A673 (cell line): ENCODE data around the gene HELZ. TPM values are rescaled to one million over a fixed set of nuclear protein-coding genes. Genes with fewer than 3 reads are reported as not detected.
A peak's percentile ranks its signal among the peaks of the same experiment; 100 is the strongest.

Experiments used
- BruUV-seq: library from RNA; stranded (reverse); fragments of 400-500 nt; replicated peaks from 2 replicates; lab custom pipeline; 2021; lab: Mats Ljungman, UMichigan
- CTCF ChIA-PET: fragments of 300-600 bp; sonication (Branson Sonifier 250); formaldehyde crosslinking; loops from one replicate; lab custom pipeline; 2022; ENCODE audit warnings: antibody characterized with exemption; lab: Charles Lee
- POLR2A ChIA-PET: fragments of 300-600 bp; sonication (Branson Sonifier 250); formaldehyde crosslinking; loops from one replicate; lab custom pipeline; 2022; ENCODE audit warnings: antibody characterized with exemption; ENCODE audit not compliant: low non-redundant PET; lab: Charles Lee
- DNase-seq: peaks from one replicate; pipeline ENCODE4 v3.0.0-alpha.2; 2015; ENCODE audit warnings: low spot score
- H3K27ac ChIP-seq: fragments of 200-600 bp; sonication (generic); 2 replicates; pipeline ENCODE4 v1.5.1; 2016; ENCODE audit warnings: mixed run types, low read depth, mild to moderate bottlenecking, mixed read lengths, antibody characterized with exemption, low read length; ENCODE audit not compliant: poor library complexity, severe bottlenecking
- H3K27me3 ChIP-seq: fragments of 200-600 bp; sonication (generic); replicated peaks from 2 replicates; pipeline ENCODE4 v1.6.1; 2017; ENCODE audit warnings: mixed run types, low read depth, mild to moderate bottlenecking, mixed read lengths, antibody characterized with exemption, low read length; ENCODE audit not compliant: insufficient read depth, poor library complexity
- H3K36me3 ChIP-seq: fragments of 200-600 bp; sonication (generic); 2 replicates; pipeline ENCODE4 v1.6.1; 2016; ENCODE audit warnings: mixed run types, mild to moderate bottlenecking, mixed read lengths, antibody characterized with exemption, low read length; ENCODE audit not compliant: insufficient read depth, poor library complexity, severe bottlenecking
- H3K4me1 ChIP-seq: fragments of 200-600 bp; sonication (generic); 2 replicates; pipeline ENCODE4 v1.6.1; 2017; ENCODE audit warnings: mixed run types, mild to moderate bottlenecking, mixed read lengths, antibody characterized with exemption, low read length; ENCODE audit not compliant: insufficient read depth, poor library complexity, severe bottlenecking
- H3K4me3 ChIP-seq: fragments of 200-600 bp; sonication (generic); 2 replicates; pipeline ENCODE4 v1.5.1; 2016; ENCODE audit warnings: low read depth, mixed run types, mild to moderate bottlenecking, mixed read lengths, low read length; ENCODE audit not compliant: poor library complexity, severe bottlenecking
- H3K9me3 ChIP-seq: fragments of 200-600 bp; sonication (generic); 2 replicates; pipeline ENCODE4 v1.6.1; 2016; ENCODE audit warnings: mixed run types, low read depth, mild to moderate bottlenecking, mixed read lengths, antibody characterized with exemption, low read length; ENCODE audit not compliant: poor library complexity, severe bottlenecking
- CTCF ChIP-seq: fragments of 300-800, 200-600 bp; sonication (generic); conservative IDR thresholded peaks from 2 replicates; pipeline ENCODE4 v1.5.1; 2017; ENCODE audit warnings: low read depth, mild to moderate bottlenecking, antibody characterized with exemption, low read length, moderate library complexity, mixed read lengths
- EZH2 ChIP-seq: fragments of 200-600 bp; sonication (generic); IDR thresholded peaks from 2 replicates; pipeline ENCODE4 v1.6.1; 2017; ENCODE audit warnings: borderline replicate concordance, low read depth, mild to moderate bottlenecking, mixed read lengths, antibody characterized with exemption, low read length; ENCODE audit not compliant: poor library complexity, severe bottlenecking
- intact Hi-C: fragments of 100-400 bp; cut with micrococcal nuclease; formaldehyde crosslinking; loops from one replicate; pipeline ENCODE4 v1.10.0; 2022; ENCODE audit not compliant: unreplicated experiment
- total RNA-seq: library from RNA; stranded (reverse); gene quantifications from 2 replicates; pipeline ENCODE4 v1.2.3, GENCODE V29; 2021

Gene HELZ
- total RNA-seq, 1 experiment from 2014 or later = 57.3 TPM

- intact Hi-C loops = no loop called here
- peak; percentile 83 for DNase-seq
- H3K4me3 ChIP-seq = peak overlapping the region; percentile 3
- CTCF ChIA-PET = no interaction called here
- POLR2A ChIA-PET = no interaction called here
- no peaks in the 10 kb centered on the region for H3K27me3 ChIP-seq
- BruUV-seq = no TSS peak
- H3K9me3 ChIP-seq = peaks cover 3% of the 10 kb centered on the region
- H3K36me3 ChIP-seq = no peaks in the 10 kb centered on the region
- peak overlapping the region; percentile 8 for H3K27ac ChIP-seq
- TF ChIP-seq EZH2 = no peak
- TF ChIP-seq CTCF = no peak
- peaks cover 25% of the 10 kb centered on the region for H3K4me1 ChIP-seq
Measured at GRCh38 chr17:67260170-67260987, 15.4 kb upstream of the HELZ start.

GRCh38 chr17:67258821-67259468 lies 13.9 kb upstream of the HELZ start:
- no peak for DNase-seq
- H3K27ac ChIP-seq = no peak overlapping the region
- ChIA-PET CTCF (interaction anchor here (0.6 kb wide), 1 partner anchor 1092 kb away, joined by 5 read pairs; no protein-coding TSS in a partner anchor), POLR2A (interaction anchor here (0.7 kb wide), 1 partner anchor 46 kb away, joined by 3 read pairs; no protein-coding TSS in a partner anchor)
- H3K27me3 ChIP-seq = no peaks in the 10 kb centered on the region
- H3K4me1 ChIP-seq = peaks cover 25% of the 10 kb centered on the region
- TF ChIP-seq CTCF = no peak
- TF ChIP-seq EZH2 = no peak
- intact Hi-C loops = no loop called here
- BruUV-seq = no TSS peak
- no peaks in the 10 kb centered on the region for H3K36me3 ChIP-seq
- no peak overlapping the region for H3K4me3 ChIP-seq
- H3K9me3 ChIP-seq = peaks cover 3% of the 10 kb centered on the region

- intact Hi-C loops = no loop called here
- Histone ChIP-seq H3K27me3 (no peaks in the 10 kb centered on the region), H3K9me3 (peaks cover 3% of the 10 kb centered on the region), H3K27ac (no peak overlapping the region), H3K4me1 (peaks cover 25% of the 10 kb centered on the region), H3K4me3 (no peak overlapping the region), H3K36me3 (no peaks in the 10 kb centered on the region)
- ChIA-PET POLR2A (no interaction called here), CTCF (no interaction called here)
- no peak for DNase-seq
- BruUV-seq = no TSS peak
- TF ChIP-seq CTCF (no peak), EZH2 (no peak)
Measured at GRCh38 chr17:67256075-67256732, 11.2 kb upstream of the HELZ start.
